ENCODE data around the gene IDE. TPM values are rescaled to one million over a fixed set of nuclear protein-coding genes. Genes with fewer than 3 reads are reported as not detected.

IDE gene
- total RNA-seq, 1 experiment from 2014 or later = 55.8 TPM

DNA sequence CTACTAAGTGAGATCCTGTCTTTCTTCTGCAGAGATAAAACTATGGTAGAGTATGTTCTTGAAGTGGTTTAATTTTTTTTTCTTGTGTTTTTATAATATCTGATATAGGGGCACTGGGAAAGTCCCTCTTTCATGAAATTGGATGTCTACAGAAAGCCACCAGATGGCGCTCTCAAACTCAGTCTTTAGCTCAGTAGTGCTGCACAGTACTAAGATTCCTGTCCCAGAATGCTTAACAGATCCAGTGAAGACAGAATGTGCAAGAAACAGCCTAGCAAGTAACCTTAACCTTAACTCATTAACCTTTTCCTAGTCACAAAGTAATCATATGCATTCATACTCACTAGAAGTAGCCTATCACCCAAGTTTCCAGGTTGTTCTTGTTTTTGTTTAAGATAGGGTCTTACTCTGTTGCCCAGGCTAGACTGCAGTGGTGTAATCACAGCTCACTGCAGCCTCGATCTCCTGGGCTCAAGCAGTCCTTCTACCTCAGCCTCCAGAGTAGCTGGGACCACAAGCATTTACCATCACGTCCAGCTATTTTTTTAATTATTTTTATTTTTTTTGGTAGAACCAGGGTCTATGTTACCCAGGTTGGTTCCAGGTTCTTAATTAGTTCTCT, 56.7 kb downstream of the IDE start:
- Histone ChIP-seq H3K9me3 (ENCODE audit: control insufficient read depth in 1 of 2, insufficient read depth in 1 of 2, low read depth in 1 of 2, low read length in 2 of 2) (no peaks in the 10 kb centered on the region), H2AFZ (ENCODE audit: low read depth, low read length, poor library complexity, severe bottlenecking) (no peak overlapping the region), H3K4me1 (ENCODE audit: control insufficient read depth in 1 of 2, insufficient read depth in 2 of 2, low read length in 2 of 2) (no peaks in the 10 kb centered on the region), H3K9ac (ENCODE audit: low read length) (no peak overlapping the region), H3K36me3 (ENCODE audit: control insufficient read depth in 1 of 2, insufficient read depth in 2 of 2, low read length in 2 of 2) (peaks cover under 1 to 2% of the 10 kb centered on the region in 2 experiments; a peak in 3 of 4 replicates), H4K20me1 (ENCODE audit: insufficient read depth) (0 out of 2 replicates have a peak, but pooled peaks cover 4% of the 10 kb centered on the region), H3K4me3 (replicated peaks in 1 of 2; ENCODE audit: low read depth in 1 of 2, low read length in 2 of 2) (no peak overlapping the region), H3K27me3 (ENCODE audit: insufficient read depth, low read length) (no peaks in the 10 kb centered on the region), H3K9me2 (ENCODE audit: insufficient read depth) (no peaks in the 10 kb centered on the region), H3K27ac (ENCODE audit: low read depth, low read length) (no peak overlapping the region), H3K4me2 (ENCODE audit: low read length) (no peak overlapping the region), H3K79me2 (ENCODE audit: insufficient read depth, low read length) (no peaks in the 10 kb centered on the region)
- intact Hi-C loops (cut with micrococcal nuclease) = loop anchor here (1.0 to 5.0 kb wide), 3 partner anchors 57 to 430 kb away; partner anchors contain the start of gene IDE
- ChIA-PET POLR2A (interaction anchor here (0.7 kb wide), 1 partner anchor 57 kb away, joined by 5 read pairs; the partner anchor contains the start of gene IDE), CTCF (interaction anchor here (0.6 to 2.3 kb wide), 22 partner anchors 8 to 1866 kb away, joined by 3 to 26 read pairs (median 4); partner anchors contain the start of gene IDE), RAD21 (ENCODE audit: low non-redundant PET in 1 of 2, low total read pairs in 2 of 2, uncharacterized antibody in 2 of 2, unreplicated experiment in 2 of 2) (interaction anchor here (0.7 to 1.4 kb wide), 2 partner anchors 57 to 58 kb away, joined by 3 to 4 read pairs; partner anchors contain the start of gene IDE (in 1 of the 2))
- TF ChIP-seq POLR2A (IDR thresholded peaks at IDR 0.05; ENCODE audit: borderline replicate concordance, extremely low read depth, insufficient read depth, insufficient read length) (no peak), CTCF (IDR thresholded peaks at IDR 0.05 in 2 of 3, conservative IDR thresholded peaks at IDR 0.05 in 1 of 3; ENCODE audit: borderline replicate concordance in 1 of 3, insufficient read depth in 1 of 3, low read depth in 2 of 3, low read length in 2 of 3) (peak; percentile 71 to 84 (median 73); a peak in 5 of 6 replicates), ATF3 (IDR thresholded peaks at IDR 0.05) (no peak), RAD21 (IDR thresholded peaks at IDR 0.05; ENCODE audit: low read depth) (peak; percentile 77), SIN3A (IDR thresholded peaks at IDR 0.05; ENCODE audit: low read depth) (no peak), REST (IDR thresholded peaks at IDR 0.05; ENCODE audit: low read depth) (no peak)
- DNase-seq (ENCODE audit: low read depth, low spot score) (peak; percentile 64), ATAC-seq (peak; percentile 96)
- BruUV-seq (replicated peaks) = no TSS peak
